HG02759 (cell line): Measurements from ENCODE around the gene SCAF4.
A peak's percentile ranks its signal among the peaks of the same experiment; 100 is the strongest.
"Not testable (repeated sequence)": the region's sequence is repeated elsewhere in the genome, so short reads cannot be mapped to it uniquely, and the experiment has no call there.

Experiments used
- ATAC-seq: cut with Tn5 transposase; IDR thresholded peaks from one replicate; pipeline ENCODE4 v1.9.1; 2021; ENCODE audit warnings: mild to moderate bottlenecking, moderate library complexity; ENCODE audit not compliant: unreplicated experiment

SCAF4 gene

GRCh38 chr21:31737586-31738397 is 5.9 kb upstream of the SCAF4 start:
- not testable (repeated sequence) for ATAC-seq

GRCh38 chr21:31735511-31735992 is 3.6 kb upstream of the SCAF4 start:
- ATAC-seq = no peak

GRCh38 chr21:31733551-31734149 is 1.7 kb upstream of the SCAF4 start:
- ATAC-seq = no peak

GRCh38 chr21:31732597-31733550 is 956 bp upstream of the SCAF4 start:
- no peak for ATAC-seq

GRCh38 chr21:31731056-31731856 is 662 bp downstream of the SCAF4 start:
- peak; percentile 10 for ATAC-seq

- ATAC-seq = no peak
Measured at GRCh38 chr21:31730712-31731055, 1.2 kb downstream of the SCAF4 start.

- ATAC-seq = no peak
Measured at GRCh38 chr21:31729622-31730343, 2.1 kb downstream of the SCAF4 start.

- ATAC-seq = no peak
Measured at GRCh38 chr21:31728952-31729351, 3.0 kb downstream of the SCAF4 start.

- ATAC-seq = no peak
Measured at GRCh38 chr21:31728191-31728590, 3.7 kb downstream of the SCAF4 start.

GRCh38 chr21:31727181-31727580 is 4.7 kb downstream of the SCAF4 start:
- no peak for ATAC-seq

- ATAC-seq = no peak
Measured at GRCh38 chr21:31726407-31726806, 5.5 kb downstream of the SCAF4 start.

GRCh38 chr21:31725202-31725839 is 6.6 kb downstream of the SCAF4 start:
- ATAC-seq = no peak

GRCh38 chr21:31724552-31724951 is 7.4 kb downstream of the SCAF4 start:
- ATAC-seq = no peak

- no peak for ATAC-seq
Measured at GRCh38 chr21:31721381-31721780, 10.5 kb downstream of the SCAF4 start.

GRCh38 chr21:31720739-31721138 is 11.2 kb downstream of the SCAF4 start:
- ATAC-seq = no peak

- no peak for ATAC-seq
Measured at GRCh38 chr21:31720330-31720729, 11.6 kb downstream of the SCAF4 start.

- no peak for ATAC-seq
Measured at GRCh38 chr21:31716106-31716505, 15.8 kb downstream of the SCAF4 start.

GRCh38 chr21:31714741-31715365 is 17.1 kb downstream of the SCAF4 start:
- no peak for ATAC-seq
